ENCODE data around the gene TLR7.

- no peak for TF ChIP-seq CTCF (IDR thresholded peaks at IDR 0.05)
- TF ChIP-seq POLR2A (IDR thresholded peaks at IDR 0.05): no peak
Observed at GRCh38 chrX:12912791-12913482, 46.1 kb downstream of the TLR7 start.

Data from uterus (tissue), 2 donors.